Measurements from ENCODE around the gene ZNF140.

DNA sequence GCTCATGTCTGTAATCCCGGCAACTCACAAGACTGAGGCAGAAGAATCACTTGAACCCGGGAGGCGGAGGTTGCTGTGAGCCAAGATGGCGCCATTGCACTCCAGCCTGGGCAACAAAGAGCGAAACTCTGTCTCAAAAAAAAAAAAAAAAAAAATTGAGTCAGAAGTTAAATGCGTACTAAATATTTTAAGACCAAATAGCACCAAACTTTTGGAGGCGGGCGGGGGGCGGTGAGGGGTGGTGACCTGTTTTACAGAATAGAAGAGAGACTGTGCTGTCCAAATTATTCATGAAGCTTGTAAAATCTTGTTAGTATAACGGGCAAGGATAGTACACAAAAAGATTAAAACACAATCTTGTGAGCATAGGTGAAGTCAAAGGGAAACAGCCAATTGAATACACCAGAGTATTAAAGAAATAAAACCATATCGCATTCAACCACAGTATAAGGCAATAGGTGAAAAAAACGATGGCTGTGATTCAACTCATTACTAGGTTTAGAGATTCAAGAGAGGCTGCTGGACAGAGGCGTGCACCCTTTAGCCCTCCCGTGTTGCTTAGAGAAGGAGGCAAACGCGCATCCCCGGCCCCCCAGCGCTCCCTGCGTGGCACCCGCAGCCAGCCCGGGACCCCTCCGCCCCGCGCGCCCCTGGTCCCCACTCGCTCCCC, 48.8 kb downstream of the ZNF140 start:
- TF ChIP-seq, protein P1, sequence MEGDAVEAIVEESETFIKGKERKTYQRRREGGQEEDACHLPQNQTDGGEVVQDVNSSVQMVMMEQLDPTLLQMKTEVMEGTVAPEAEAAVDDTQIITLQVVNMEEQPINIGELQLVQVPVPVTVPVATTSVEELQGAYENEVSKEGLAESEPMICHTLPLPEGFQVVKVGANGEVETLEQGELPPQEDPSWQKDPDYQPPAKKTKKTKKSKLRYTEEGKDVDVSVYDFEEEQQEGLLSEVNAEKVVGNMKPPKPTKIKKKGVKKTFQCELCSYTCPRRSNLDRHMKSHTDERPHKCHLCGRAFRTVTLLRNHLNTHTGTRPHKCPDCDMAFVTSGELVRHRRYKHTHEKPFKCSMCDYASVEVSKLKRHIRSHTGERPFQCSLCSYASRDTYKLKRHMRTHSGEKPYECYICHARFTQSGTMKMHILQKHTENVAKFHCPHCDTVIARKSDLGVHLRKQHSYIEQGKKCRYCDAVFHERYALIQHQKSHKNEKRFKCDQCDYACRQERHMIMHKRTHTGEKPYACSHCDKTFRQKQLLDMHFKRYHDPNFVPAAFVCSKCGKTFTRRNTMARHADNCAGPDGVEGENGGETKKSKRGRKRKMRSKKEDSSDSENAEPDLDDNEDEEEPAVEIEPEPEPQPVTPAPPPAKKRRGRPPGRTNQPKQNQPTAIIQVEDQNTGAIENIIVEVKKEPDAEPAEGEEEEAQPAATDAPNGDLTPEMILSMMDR (IDR thresholded peaks at IDR 0.05), result no peak
- TF ChIP-seq POLR2A (IDR thresholded peaks at IDR 0.05), result no peak
